D721Med (cell line): ENCODE data around the gene CBX3.
"Not testable (repeated sequence)": the region's sequence is repeated elsewhere in the genome, so short reads cannot be mapped to it uniquely, and the experiment has no call there.

Experiments
- DNase-seq: peaks from one replicate; pipeline ENCODE4 v3.0.0; 2011; ENCODE audit warnings: low spot score; ENCODE audit not compliant: insufficient read length
- FAIRE-seq: peaks from 2 replicates; lab custom pipeline; 2011; peaks lifted over from hg19 to GRCh38; lab: Jason Lieb, UNC
- CTCF ChIP-seq: IDR thresholded peaks from 2 replicates; pipeline ENCODE4 v1.5.1; 2012; ENCODE audit warnings: mild to moderate bottlenecking, control low read depth; ENCODE audit not compliant: insufficient read depth; ENCODE audit errors: missing control alignments

CBX3 gene

GRCh38 chr7:26166684-26167266 is 34.8 kb upstream of the CBX3 start:
- TF ChIP-seq CTCF, result no peak
- DNase-seq (no peak), FAIRE-seq (no peak)

GRCh38 chr7:26167303-26167934 is 34.1 kb upstream of the CBX3 start:
- no peak for DNase-seq
- TF ChIP-seq CTCF, result no peak
- FAIRE-seq, result no peak

GRCh38 chr7:26168458-26169023 is 33.0 kb upstream of the CBX3 start:
- FAIRE-seq (no peak), DNase-seq (no peak)
- TF ChIP-seq CTCF, result no peak

- FAIRE-seq, result no peak
- no peak for TF ChIP-seq CTCF
- no peak for DNase-seq
Observed at GRCh38 chr7:26169271-26169670, 32.3 kb upstream of the CBX3 start.

GRCh38 chr7:26170663-26171062 is 30.9 kb upstream of the CBX3 start:
- no peak for FAIRE-seq

GRCh38 chr7:26171601-26172000 is 29.9 kb upstream of the CBX3 start:
- no peak for TF ChIP-seq CTCF
- no peak for FAIRE-seq

More at GRCh38 chr7:26170663-26171062, 30.9 kb upstream of the CBX3 start:
- no peak for TF ChIP-seq CTCF
- DNase-seq, result no peak

GRCh38 chr7:26172048-26172447 is 29.5 kb upstream of the CBX3 start:
- FAIRE-seq (no peak), DNase-seq (no peak)
- no peak for TF ChIP-seq CTCF

More at GRCh38 chr7:26171601-26172000, 29.9 kb upstream of the CBX3 start:
- no peak for DNase-seq

GRCh38 chr7:26175903-26176302 is 25.6 kb upstream of the CBX3 start:
- FAIRE-seq, result not testable (repeated sequence)

GRCh38 chr7:26176696-26177095 is 24.8 kb upstream of the CBX3 start:
- not testable (repeated sequence) for FAIRE-seq, DNase-seq

More at GRCh38 chr7:26175903-26176302, 25.6 kb upstream of the CBX3 start:
- not testable (repeated sequence) for DNase-seq

GRCh38 chr7:26177269-26177668 is 24.3 kb upstream of the CBX3 start:
- FAIRE-seq, DNase-seq: not testable (repeated sequence)
